ENCODE results near the gene PTPA.

Gene PTPA

DNA sequence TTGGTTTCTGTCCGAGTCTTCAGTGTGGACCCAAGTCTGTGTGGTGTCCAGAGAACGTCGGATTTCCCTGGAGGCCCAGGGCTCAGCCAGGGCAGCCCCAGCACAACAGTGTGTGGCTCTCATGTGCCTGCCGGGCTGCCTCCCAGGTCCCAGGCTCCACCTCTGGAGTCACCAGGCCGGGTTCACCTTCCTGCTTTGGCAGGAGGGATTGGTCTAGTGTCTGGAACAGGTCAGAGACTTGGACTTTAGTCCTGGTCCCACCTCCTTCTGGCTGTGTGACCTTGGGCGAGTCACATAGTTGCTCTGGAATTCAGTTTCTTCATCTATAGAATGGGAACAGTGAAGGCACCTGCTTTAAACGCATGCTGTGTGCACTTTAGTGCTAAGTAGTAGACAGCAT is 27.1 kb upstream of the PTPA start:
- no peak for DNase-seq

DNA sequence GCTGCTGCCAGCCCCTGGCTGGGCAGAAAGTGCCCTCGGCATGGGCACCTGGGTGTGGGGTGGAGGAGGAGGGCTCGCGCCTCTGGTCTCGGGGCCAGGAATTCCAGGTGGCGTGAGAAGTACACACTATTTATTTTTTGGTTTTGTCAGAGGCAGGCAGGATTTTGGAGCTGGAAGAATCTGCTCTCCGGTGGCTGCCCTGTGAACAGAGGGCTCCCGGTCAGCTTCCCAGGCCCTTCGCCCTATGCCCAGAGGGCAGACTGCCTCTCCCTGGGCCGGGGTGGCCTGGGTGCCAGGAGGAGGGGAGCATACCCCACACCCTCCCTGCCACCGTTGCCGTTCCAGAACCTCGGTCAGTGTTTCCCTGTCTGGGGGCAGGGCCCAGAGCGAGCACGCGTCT is 22.0 kb upstream of the PTPA start:
- no peak for DNase-seq

DNA sequence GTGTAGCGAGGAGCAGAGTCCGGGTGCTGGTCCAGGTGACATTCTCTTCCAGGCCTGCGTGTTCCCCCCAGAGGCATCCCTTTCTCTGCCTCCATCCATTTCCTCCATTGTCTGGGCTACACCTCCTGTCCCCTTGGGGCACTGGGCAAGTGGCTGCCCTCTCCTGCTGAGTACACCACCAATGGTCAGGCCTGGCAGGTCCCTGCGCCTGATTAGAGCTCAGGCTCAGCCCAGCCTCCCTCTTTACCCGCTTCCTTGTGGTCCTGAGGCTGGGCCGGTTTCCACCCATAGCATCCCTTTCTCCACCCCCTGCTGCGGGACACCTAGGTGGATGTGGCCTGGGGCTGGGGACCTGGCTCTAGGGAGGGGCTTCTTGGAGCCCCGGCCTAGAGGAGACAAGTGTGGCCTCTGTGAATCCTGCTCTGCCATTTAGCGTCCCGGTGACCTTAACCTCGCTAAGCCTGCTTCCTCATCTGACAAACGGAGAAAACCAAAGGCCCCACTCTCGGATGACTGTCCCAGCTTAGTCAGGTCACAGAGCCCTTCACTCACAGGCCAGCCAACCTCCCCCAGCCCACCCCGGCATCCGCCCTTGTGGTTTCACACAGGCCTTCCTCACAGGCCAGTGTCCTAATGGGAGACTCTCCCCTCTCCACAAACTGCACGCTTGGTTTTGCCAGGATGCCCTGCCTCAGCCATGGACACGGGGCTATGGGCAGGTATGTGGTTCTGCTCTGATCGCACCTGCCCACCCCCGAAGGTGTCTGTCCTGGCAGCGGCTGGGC is 17.4 kb upstream of the PTPA start:
- DNase-seq = no peak

GRCh38 chr9:129094387-129095169 is 16.6 kb upstream of the PTPA start:
- no peak for DNase-seq

DNA sequence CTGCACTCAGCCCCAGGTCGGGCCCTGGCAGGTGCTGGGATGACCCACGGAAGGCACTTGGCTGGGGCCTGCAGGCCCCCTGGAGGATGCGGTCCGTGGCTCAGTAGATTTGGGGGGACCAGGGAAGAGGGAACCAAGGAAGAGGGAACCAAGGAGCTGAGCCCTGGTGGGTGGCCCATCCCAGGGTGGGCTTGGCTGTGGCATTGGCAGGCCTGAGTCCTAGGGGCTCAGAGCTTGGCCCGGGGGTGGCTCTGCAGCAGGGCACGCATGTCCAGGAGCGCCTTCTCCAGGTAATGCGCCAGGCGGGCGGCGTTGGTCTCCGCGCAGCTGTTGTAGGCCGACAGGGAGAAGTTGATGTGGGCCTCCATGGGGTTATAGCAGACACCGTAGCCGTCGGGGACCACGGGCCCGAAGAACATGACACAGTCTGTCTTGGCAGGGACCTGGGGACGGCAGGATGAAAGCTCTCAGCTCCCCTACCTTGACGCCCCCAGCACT is 16.0 kb upstream of the PTPA start:
- DNase-seq = no peak

DNA sequence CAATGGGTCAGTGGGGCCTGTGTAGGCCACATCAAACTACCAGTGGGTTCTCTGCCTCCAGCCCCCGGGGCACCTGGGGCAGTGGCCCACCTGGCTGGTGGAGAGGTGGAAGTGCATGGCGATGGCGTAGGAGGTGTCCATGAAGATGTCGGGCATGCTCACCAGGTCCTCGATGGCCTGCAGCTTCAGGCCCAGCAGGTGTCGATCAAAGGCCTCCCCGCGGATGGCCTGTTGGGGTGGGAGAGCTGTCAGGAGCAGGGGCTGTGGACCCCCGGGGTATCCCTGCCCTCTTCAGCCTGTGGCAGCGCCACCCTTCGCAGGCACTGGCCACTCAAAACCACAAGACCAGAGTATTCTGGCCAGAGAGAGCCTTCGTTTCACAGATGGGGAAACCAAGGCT is 15.3 kb upstream of the PTPA start:
- DNase-seq = no peak

- no peak for DNase-seq
Observed at GRCh38 chr9:129097671-129098306, 13.4 kb upstream of the PTPA start.

- DNase-seq = no peak
Observed at GRCh38 chr9:129098328-129098727, 12.9 kb upstream of the PTPA start.

DNA sequence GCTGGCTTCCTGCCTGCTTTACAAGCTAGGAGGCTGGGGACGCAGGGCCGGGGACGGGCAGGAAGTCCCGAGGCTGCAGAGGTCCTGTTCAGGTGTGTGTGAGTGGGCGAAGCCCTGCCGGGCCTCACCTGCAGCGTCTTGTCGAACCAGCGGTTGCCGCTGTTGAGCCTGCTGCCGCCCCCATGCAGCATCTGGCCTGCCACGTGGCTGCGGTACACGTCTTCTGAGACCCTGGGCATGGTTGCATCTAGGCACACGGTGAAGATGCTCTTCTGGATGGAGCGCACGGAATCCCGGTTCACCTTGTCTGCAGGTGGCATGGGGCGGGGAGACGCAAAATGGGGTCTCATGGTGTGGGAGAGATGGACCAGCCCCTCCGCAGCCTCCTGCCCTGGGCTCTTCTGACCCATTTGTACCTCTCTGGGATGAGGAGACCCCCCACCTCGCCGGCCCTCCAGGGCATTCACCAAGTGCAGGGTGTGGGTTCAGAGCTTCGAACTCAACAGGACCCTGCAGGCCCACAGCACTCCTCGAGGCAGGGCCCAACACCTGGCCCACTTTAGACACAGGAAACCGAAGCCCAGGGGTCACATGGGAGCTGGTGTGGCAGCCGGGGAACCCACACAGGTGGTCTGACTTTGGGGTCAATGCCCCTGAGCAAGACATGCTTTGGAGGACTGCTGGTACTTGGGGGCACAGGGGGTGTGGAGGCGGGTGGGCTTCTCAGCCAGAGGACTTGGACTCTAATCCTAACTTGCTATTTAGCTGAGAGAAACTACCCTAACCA is 10.6 kb upstream of the PTPA start:
- DNase-seq = no peak

GRCh38 chr9:129101279-129101678 is 9.9 kb upstream of the PTPA start:
- DNase-seq = no peak

GRCh38 chr9:129102095-129102525 is 9.1 kb upstream of the PTPA start:
- DNase-seq = no peak

- no peak for DNase-seq
Observed at GRCh38 chr9:129102791-129103594, 8.2 kb upstream of the PTPA start.

- DNase-seq = no peak
Observed at GRCh38 chr9:129103595-129103965, 7.6 kb upstream of the PTPA start.

GRCh38 chr9:129104051-129104450 is 7.2 kb upstream of the PTPA start:
- no peak for DNase-seq

GRCh38 chr9:129105857-129106694 is 5.1 kb upstream of the PTPA start:
- DNase-seq = no peak

DNA sequence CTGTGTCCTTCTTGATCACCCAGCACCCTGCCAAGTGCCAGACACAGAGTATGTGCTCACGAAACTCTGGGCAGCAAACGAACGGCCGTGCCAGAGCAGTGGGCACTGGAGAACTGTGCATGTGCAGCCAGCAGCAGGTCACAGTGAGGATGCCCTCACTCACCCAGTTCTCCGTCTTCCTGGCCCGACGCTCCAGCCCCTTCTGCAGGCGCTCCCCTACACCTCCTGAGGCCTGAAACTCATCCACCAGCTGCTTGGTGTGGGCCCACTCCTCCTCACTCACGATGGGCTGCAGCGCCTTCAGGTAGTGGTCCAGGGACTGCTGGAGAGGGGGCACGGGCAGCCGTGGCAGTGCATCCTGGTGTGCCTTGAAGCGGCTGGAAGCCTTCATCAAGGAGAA is 3.6 kb upstream of the PTPA start:
- DNase-seq = no peak

- DNase-seq = no peak
Observed at GRCh38 chr9:129108083-129108804, 3.0 kb upstream of the PTPA start.

DNA sequence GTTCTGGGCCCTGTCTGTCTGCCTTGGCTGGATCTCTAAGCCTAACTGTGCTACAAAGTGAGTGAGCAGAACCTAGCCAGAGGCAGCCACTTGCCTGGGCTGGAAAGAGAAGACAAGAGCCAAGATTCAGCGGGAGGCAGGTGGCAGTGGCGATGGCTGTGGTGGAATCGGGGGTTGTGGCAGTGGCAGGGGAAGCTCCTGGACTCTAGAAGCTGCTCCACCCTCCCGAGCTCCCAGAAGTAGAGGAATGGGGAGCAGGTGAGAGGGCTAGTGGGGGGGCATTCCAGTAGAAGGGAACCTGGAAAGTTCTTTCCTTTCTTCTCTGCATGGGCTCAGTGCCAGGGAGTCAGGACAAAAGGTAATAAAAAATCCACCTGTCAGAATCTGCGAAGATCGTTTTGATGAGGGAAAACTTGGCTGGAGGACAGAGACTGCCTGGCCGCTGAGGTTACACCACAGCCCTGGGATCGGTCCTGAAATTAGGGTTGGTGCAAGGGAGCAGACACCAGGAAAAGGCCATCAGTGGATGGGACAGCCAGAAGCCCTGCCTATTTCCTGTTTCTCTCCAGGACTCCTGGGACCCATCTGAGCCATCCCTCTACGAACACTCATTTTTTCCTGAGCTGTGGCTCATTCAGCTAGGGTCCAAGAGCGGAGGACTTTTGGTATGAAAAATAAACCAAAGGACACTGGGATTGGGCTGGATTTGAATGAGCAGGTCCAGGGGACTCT is 2.2 kb upstream of the PTPA start:
- no peak for DNase-seq

GRCh38 chr9:129109537-129109903 is 1.7 kb upstream of the PTPA start:
- DNase-seq = no peak

All from stimulated activated naive CD4-positive, alpha-beta T cell treated with Interleukin-2 at 50 U/mL for 16 hours (primary cell).